Liver (tissue), 9 donors: ENCODE data around the gene TACC3. TPM values are rescaled to one million over a fixed set of nuclear protein-coding genes. Genes with fewer than 3 reads are reported as not detected.

Experiments
- DNase-seq: peaks from one replicate; pipeline ENCODE4 v3.0.0-alpha.2; 2017; ENCODE audit warnings: low spot score
- H3K27ac ChIP-seq, 2 donors: one replicate each; pipeline ENCODE4 v1.7.0; 2013; ENCODE audit warnings: inconsistent platforms in 2 of 2, low read length in 2 of 2, control low read depth in 1 of 2, low read depth in 1 of 2, mild to moderate bottlenecking in 1 of 2
- H3K27me3 ChIP-seq, 4 donors: one replicate each; pipeline versions ENCODE4 v1.6.1 to v1.7.0; 2013; ENCODE audit warnings: low read length in 3 of 4, inconsistent platforms in 1 of 4, mild to moderate bottlenecking in 1 of 4, moderate library complexity in 1 of 4; ENCODE audit not compliant: control insufficient read depth in 4 of 4, insufficient read depth in 4 of 4
- H3K36me3 ChIP-seq, 4 donors: one replicate each; pipeline versions ENCODE4 v1.6.1 to v1.7.0; 2013; ENCODE audit warnings: low read length in 3 of 4, mild to moderate bottlenecking in 3 of 4, low read depth in 1 of 4, moderate library complexity in 1 of 4; ENCODE audit not compliant: control insufficient read depth in 4 of 4, insufficient read depth in 3 of 4
- H3K4me1 ChIP-seq, 4 donors: one replicate each; pipeline versions ENCODE4 v1.6.1 to v1.7.0; 2013; ENCODE audit warnings: low read length in 3 of 4, mild to moderate bottlenecking in 3 of 4, moderate library complexity in 1 of 4; ENCODE audit not compliant: control insufficient read depth in 4 of 4, insufficient read depth in 4 of 4
- H3K4me3 ChIP-seq, 3 donors: one replicate each; pipeline versions ENCODE4 v1.6.1 to v1.7.0; 2013; ENCODE audit warnings: low read length in 3 of 3, control low read depth in 1 of 3, low read depth in 1 of 3, mild to moderate bottlenecking in 1 of 3
- H3K9ac ChIP-seq, 2 donors: one replicate each; pipeline ENCODE4 v1.7.0; 2013; ENCODE audit warnings: low read length in 2 of 2, mild to moderate bottlenecking in 2 of 2, moderate library complexity in 2 of 2, control low read depth in 1 of 2, low read depth in 1 of 2
- H3K9me3 ChIP-seq, 4 donors: one replicate each; pipeline versions ENCODE4 v1.6.1 to v1.7.0; 2013; ENCODE audit warnings: low read length in 3 of 4; ENCODE audit not compliant: control insufficient read depth in 4 of 4
- ATF3 ChIP-seq: IDR thresholded peaks from 2 replicates; pipeline ENCODE4 v1.6.1; 2016; ENCODE audit warnings: antibody characterized with exemption
- EGR1 ChIP-seq, 2 donors: IDR thresholded peaks; 2 replicates each; pipeline ENCODE4 v1.6.1; 2016 to 2018; ENCODE audit warnings: antibody characterized with exemption in 2 of 2, low read depth in 2 of 2
- FOXA1 ChIP-seq: IDR thresholded peaks from 2 replicates; pipeline ENCODE4 v1.6.1; 2016; ENCODE audit warnings: antibody characterized with exemption
- JUND ChIP-seq, 2 donors: IDR thresholded peaks; 2 replicates each; pipeline ENCODE4 v1.6.1; 2016; ENCODE audit warnings: antibody characterized with exemption in 2 of 2
- NR2F2 ChIP-seq: IDR thresholded peaks from 2 replicates; pipeline ENCODE4 v1.6.1; 2016; ENCODE audit warnings: antibody characterized with exemption
- RAD21 ChIP-seq, 2 donors: IDR thresholded peaks; 2 replicates each; pipeline ENCODE4 v1.6.1; 2016; ENCODE audit warnings: antibody characterized with exemption in 2 of 2, mild to moderate bottlenecking in 2 of 2
- RXRA ChIP-seq, 2 donors: IDR thresholded peaks; 2 replicates each; pipeline ENCODE4 v1.6.1; 2017 to 2018; ENCODE audit warnings: antibody characterized with exemption in 2 of 2, mild to moderate bottlenecking in 1 of 2
- YY1 ChIP-seq: IDR thresholded peaks from 2 replicates; pipeline ENCODE4 v1.6.1; 2016; ENCODE audit warnings: antibody characterized with exemption, mild to moderate bottlenecking
- WGBS: extraction: QIAGEN DNeasy Blood & Tissue Kit; methylation state at CpG from one replicate; pipeline ENCODE4 v1.1.7; 2013; 5-methylcytosine and 5-hydroxymethylcytosine counted together
- polyA plus RNA-seq, 2 donors: library from polyadenylated mRNA; stranded (reverse) in 1 of 2; unstranded in 1 of 2; fragments of 200-250 nt in 1 of 2; fragments of >200 nt in 1 of 2; fragmentation: Nextera tagmentation in 1 of 2; extraction: Ambion mirVana in 1 of 2; gene quantifications; one replicate each; pipeline versions ENCODE4 v1.2.1 to v1.2.3, GENCODE V29; 2013 to 2015
- total RNA-seq, 2 donors: library from RNA; depleted of rRNA; stranded (reverse); fragments of >200 nt; gene quantifications; one replicate each; pipeline ENCODE4 v1.2.3, GENCODE V29; 2014
- TF ChIP-seq, protein P1 (sequence below): fragments of 150-350 bp; IDR thresholded peaks from 2 replicates; pipeline ENCODE4 v1.5.1; 2017; ENCODE audit warnings: improper control_type of control experiment, low read depth, low read length; ENCODE audit not compliant: missing input control
- donor health status: healthy.
- donor health status: healthy.
- donor health status: healthy.
- donor health status: healthy.
- donor health status: healthy.

TACC3 gene
- total and polyA plus RNA-seq, 4 donors = 1.4 to 38.9 (median 5.5) TPM

GRCh38 chr4:1725521-1725920 is 4.2 kb downstream of the TACC3 start (continued):
- TF ChIP-seq YY1 (no peak), ATF3 (no peak), RXRA (IDR thresholded peaks at IDR 0.05) (no peak), JUND (IDR thresholded peaks at IDR 0.05) (no peak), RAD21 (IDR thresholded peaks at IDR 0.05) (no peak), NR2F2 (no peak)

DNA sequence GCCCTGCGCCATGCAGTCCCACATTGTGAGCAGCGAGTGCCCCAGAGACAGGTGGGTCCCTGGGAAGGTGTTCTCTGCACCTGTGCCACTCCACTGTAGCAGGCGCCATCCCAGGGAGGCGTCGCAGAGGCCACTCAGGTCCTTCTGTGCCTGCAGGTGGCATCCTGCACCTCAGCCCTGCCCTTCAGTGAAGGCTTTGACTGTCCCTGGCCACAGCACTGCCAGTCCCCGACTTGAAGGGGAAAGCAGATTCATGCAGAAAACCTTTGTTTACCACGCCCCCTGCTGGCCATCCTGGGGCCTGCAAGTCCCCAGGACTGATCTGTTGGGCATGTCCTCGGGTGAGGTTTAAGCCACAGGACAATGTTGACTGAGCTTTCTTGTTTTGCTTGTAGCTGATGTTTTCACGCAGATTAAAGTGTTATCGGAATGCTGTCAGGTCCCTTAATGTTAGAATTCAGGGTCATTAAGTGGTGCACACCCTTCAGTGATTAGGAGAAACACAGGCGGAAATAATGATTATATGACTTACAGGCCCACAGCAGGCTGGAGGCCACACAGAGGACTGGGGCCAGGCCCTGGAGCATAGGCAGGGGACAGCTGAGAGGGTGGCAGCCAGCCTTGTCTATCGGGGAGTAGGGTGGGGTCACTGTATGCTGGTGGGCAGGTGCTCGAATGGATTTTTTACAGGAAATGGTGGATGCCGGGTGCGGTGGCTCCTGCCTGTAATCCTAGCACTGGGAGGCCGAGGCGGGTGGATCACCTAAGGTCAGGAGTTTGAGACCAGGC is 5.0 kb downstream of the TACC3 start:
- TF ChIP-seq EGR1 (IDR thresholded peaks at IDR 0.05; ENCODE audit: low read depth in 2 of 2) (no peak), RAD21 (IDR thresholded peaks at IDR 0.05) (peak; percentile 88 to 94)
- TF ChIP-seq, protein P1, sequence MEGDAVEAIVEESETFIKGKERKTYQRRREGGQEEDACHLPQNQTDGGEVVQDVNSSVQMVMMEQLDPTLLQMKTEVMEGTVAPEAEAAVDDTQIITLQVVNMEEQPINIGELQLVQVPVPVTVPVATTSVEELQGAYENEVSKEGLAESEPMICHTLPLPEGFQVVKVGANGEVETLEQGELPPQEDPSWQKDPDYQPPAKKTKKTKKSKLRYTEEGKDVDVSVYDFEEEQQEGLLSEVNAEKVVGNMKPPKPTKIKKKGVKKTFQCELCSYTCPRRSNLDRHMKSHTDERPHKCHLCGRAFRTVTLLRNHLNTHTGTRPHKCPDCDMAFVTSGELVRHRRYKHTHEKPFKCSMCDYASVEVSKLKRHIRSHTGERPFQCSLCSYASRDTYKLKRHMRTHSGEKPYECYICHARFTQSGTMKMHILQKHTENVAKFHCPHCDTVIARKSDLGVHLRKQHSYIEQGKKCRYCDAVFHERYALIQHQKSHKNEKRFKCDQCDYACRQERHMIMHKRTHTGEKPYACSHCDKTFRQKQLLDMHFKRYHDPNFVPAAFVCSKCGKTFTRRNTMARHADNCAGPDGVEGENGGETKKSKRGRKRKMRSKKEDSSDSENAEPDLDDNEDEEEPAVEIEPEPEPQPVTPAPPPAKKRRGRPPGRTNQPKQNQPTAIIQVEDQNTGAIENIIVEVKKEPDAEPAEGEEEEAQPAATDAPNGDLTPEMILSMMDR = peak; percentile 99
- no peak overlapping the region for H3K27ac ChIP-seq
- H3K27me3 ChIP-seq = no peaks in the 10 kb centered on the region
- peaks cover 4 to 24% (median 5%) of the 10 kb centered on the region in 4 donors for H3K4me1 ChIP-seq
- H3K36me3 ChIP-seq = peaks cover 0 to 2% (median 0%) of the 10 kb centered on the region in 4 donors
- H3K9me3 ChIP-seq = no peaks in the 10 kb centered on the region
- 57% methylated on average over 17 of the region's 17 CpGs for WGBS
- H3K9ac ChIP-seq = no peak overlapping the region
- H3K4me3 ChIP-seq = no peak overlapping the region
- DNase-seq = peak; percentile 95

DNA sequence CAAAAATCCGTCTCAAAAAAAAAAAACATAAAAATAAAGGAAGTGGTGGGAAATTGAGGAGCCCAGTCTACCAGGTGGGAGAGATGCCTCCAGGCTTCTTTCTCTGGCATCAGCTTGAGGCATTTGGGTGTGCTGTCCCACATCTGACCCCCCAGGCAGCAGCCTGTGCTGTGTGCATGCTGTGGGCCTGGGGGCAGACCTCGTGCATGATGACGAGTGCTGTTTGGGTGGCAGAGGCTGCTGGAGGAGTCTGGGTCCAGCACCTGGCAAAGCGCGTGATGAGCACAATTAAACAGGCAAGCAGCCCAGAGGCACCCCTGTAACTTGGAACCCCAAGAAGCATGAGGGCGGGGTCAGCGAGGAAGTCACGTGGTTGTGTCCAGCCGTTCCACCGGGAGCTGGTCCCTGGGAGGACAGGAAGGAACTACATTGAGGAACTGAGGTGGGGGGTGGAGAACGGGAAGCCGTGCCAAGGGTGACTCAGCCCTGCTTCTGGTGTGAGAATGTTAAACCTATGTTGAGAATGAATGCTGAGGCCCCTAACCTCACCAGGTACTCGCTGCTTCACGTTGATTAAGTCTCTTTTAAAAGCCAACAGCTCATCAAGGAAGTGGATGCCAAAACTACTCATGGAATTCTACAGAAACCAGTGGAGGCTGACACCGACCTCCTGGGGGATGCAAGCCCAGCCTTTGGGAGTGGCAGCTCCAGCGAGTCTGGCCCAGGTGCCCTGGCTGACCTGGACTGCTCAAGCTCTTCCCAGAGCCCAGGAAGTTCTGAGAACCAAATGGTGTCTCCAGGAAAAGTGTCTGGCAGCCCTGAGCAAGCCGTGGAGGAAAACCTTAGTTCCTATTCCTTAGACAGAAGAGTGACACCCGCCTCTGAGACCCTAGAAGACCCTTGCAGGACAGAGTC is 6.1 kb downstream of the TACC3 start:
- Histone ChIP-seq H3K9ac (no peak overlapping the region), H3K27ac (peak overlapping the region; percentile 23 to 58), H3K4me3 (no peak overlapping the region), H3K36me3 (peaks cover 0 to 4% (median 1%) of the 10 kb centered on the region in 4 donors), H3K27me3 (no peaks in the 10 kb centered on the region), H3K4me1 (peaks cover 0 to 16% (median under 1%) of the 10 kb centered on the region in 4 donors), H3K9me3 (no peaks in the 10 kb centered on the region)
- TF ChIP-seq FOXA1 (no peak), JUND (IDR thresholded peaks at IDR 0.05) (peak in 1 of 2 donors; percentile 26)
- DNase-seq = no peak
- 71% methylated on average over 18 of the region's 18 CpGs for WGBS
